Right lobe of liver (tissue), 4 donors: ENCODE data around the gene BBS2.

Experiments
- CTCF ChIP-seq, 4 donors: fragments of 200-600 bp in 3 of 4; fragments of 450-650 bp in 1 of 4; IDR thresholded peaks; one replicate each; pipeline versions ENCODE4 v1.5.1 to v1.8.0; 2016 to 2022; ENCODE audit warnings: antibody characterized with exemption in 4 of 4, mild to moderate bottlenecking in 2 of 4
- POLR2A ChIP-seq: fragments of 450-650 bp; IDR thresholded peaks from one replicate; pipeline ENCODE4 v1.6.1; 2017; ENCODE audit warnings: antibody characterized with exemption, mild to moderate bottlenecking
- donor health status: DM: no; HTN: no; CAD: no.
- donor health status: DM: no; HTN: no; CAD: no.
- donor health status: DM: no; HTN: yes; CAD: no.

DNA sequence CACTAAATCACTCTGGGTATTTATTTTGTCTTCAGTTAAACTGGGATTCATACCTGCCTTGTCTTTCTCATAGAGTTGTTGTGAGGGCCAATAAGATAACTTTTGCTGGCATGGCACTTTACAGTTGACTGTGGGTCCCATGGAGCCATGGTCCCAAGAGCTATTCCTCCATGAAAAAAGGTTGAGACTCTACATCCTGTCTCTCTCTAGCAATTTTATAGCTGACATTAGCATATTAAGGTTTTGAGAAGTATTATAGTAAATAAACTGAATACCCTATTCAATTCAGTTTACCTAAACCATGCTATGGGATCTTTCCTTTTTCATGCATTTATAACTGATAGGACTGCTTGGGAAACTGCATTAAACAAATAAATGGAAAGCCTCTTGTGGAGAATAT, 51.0 kb downstream of the BBS2 start:
- TF ChIP-seq CTCF (IDR thresholded peaks at IDR 0.05): no peak
- no peak for TF ChIP-seq POLR2A
